Activated naive CD8-positive, alpha-beta T cell treated with anti-CD3 and anti-CD28 coated beads, Interleukin-2, amount 10 ng/mL, durations not matched to agents 7 days and 5 days (primary cell): ENCODE measurements around the gene GIGYF2. TPM values are rescaled to one million over a fixed set of nuclear protein-coding genes. Genes with fewer than 3 reads are reported as not detected.
"Not testable (repeated sequence)": the region's sequence is repeated elsewhere in the genome, so short reads cannot be mapped to it uniquely, and the experiment has no call there.

Source experiments
- ATAC-seq: fragments of 150-1000 bp; cut with Tn5 transposase; one replicate; pipeline ENCODE4 v1.10.0; 2021; ENCODE audit warnings: low read depth, moderate library complexity
- POLR2A ChIA-PET: fragments of 350-600 bp; sonication (Branson Sonifier 250); formaldehyde crosslinking; loops from one replicate; lab custom pipeline; 2021; ENCODE audit warnings: antibody characterized with exemption; lab: Charles Lee
- DNase-seq: peaks from one replicate; pipeline ENCODE4 v3.0.0; 2021
- H3K27ac Mint-ChIP-seq: one replicate; pipeline ENCODE4 v1.8.0; 2022; ENCODE audit warnings: mild to moderate bottlenecking, mixed read lengths
- H3K27me3 Mint-ChIP-seq: one replicate; pipeline ENCODE4 v1.8.0; 2022; ENCODE audit warnings: mild to moderate bottlenecking, moderate library complexity, mixed read lengths
- H3K36me3 Mint-ChIP-seq: one replicate; pipeline ENCODE4 v1.8.0; 2021; ENCODE audit warnings: mild to moderate bottlenecking, mixed read lengths
- H3K4me1 Mint-ChIP-seq: one replicate; pipeline ENCODE4 v1.8.0; 2021; ENCODE audit warnings: mixed read lengths
- H3K4me3 Mint-ChIP-seq: one replicate; pipeline ENCODE4 v1.8.0; 2022; ENCODE audit warnings: mild to moderate bottlenecking, moderate library complexity, mixed read lengths
- H3K9me3 Mint-ChIP-seq: one replicate; pipeline ENCODE4 v1.8.0; 2021; ENCODE audit warnings: mixed read lengths
- total RNA-seq, 2 experiments: library from RNA; stranded (reverse); gene quantifications; one replicate each; pipeline ENCODE4 v1.2.3, GENCODE V29; 2021

GIGYF2 gene
- total RNA-seq, 2 experiments from 2014 or later, result 66.8 to 67.5 TPM

- Mint-ChIP-seq H3K4me3 (peak overlapping the region; percentile 92), H3K27me3 (no peaks in the 10 kb centered on the region), H3K36me3 (peaks cover 19% of the 10 kb centered on the region), H3K4me1 (peaks cover 29% of the 10 kb centered on the region), H3K9me3 (peaks cover 2% of the 10 kb centered on the region), H3K27ac (peak overlapping the region; percentile 32)
- no peak for DNase-seq
- POLR2A ChIA-PET, result interaction anchor here (1.0 to 1.1 kb wide), 2 partner anchors 22 to 362 kb away, joined by 4 read pairs; no protein-coding TSS in a partner anchor
- no peak for ATAC-seq
These were observed 1.5 kb downstream of the GIGYF2 start for GRCh38 chr2:232698556-232699091.

- H3K4me3 Mint-ChIP-seq, result peak overlapping the region; percentile 92
- DNase-seq, result no peak
- peak overlapping the region; percentile 32 for H3K27ac Mint-ChIP-seq
- POLR2A ChIA-PET, result no interaction called here
- peaks cover 29% of the 10 kb centered on the region for H3K4me1 Mint-ChIP-seq
- H3K27me3 Mint-ChIP-seq, result no peaks in the 10 kb centered on the region
- H3K9me3 Mint-ChIP-seq, result peaks cover 2% of the 10 kb centered on the region
- no peak for ATAC-seq
- peaks cover 24% of the 10 kb centered on the region for H3K36me3 Mint-ChIP-seq
These were observed 2.0 kb downstream of the GIGYF2 start for GRCh38 chr2:232699110-232699509.

- H3K27ac Mint-ChIP-seq, result no peak overlapping the region
These were observed 3.0 kb downstream of the GIGYF2 start for GRCh38 chr2:232700154-232700553.

GRCh38 chr2:232707076-232707475 lies 9.9 kb downstream of the GIGYF2 start:
- peaks cover 40% of the 10 kb centered on the region for H3K36me3 Mint-ChIP-seq

More at GRCh38 chr2:232700154-232700553, 3.0 kb downstream of the GIGYF2 start:
- Mint-ChIP-seq H3K27me3 (no peaks in the 10 kb centered on the region), H3K9me3 (no peaks in the 10 kb centered on the region), H3K4me3 (peak overlapping the region; percentile 6), H3K4me1 (peaks cover 29% of the 10 kb centered on the region), H3K36me3 (peaks cover 31% of the 10 kb centered on the region)
- ATAC-seq (no peak), DNase-seq (no peak)
- POLR2A ChIA-PET, result interaction anchor here (1.2 kb wide), 1 partner anchor 361 kb away, joined by 7 read pairs; no protein-coding TSS in a partner anchor

GRCh38 chr2:232713505-232713904 lies 16.4 kb downstream of the GIGYF2 start:
- Mint-ChIP-seq H3K27me3 (no peaks in the 10 kb centered on the region), H3K4me1 (peaks cover 5% of the 10 kb centered on the region), H3K36me3 (peaks cover 46% of the 10 kb centered on the region), H3K27ac (no peak overlapping the region), H3K9me3 (peaks cover 1% of the 10 kb centered on the region), H3K4me3 (no peak overlapping the region)
- POLR2A ChIA-PET, result no interaction called here
- ATAC-seq, result no peak
- no peak for DNase-seq

More at GRCh38 chr2:232707076-232707475, 9.9 kb downstream of the GIGYF2 start:
- Mint-ChIP-seq H3K27me3 (no peaks in the 10 kb centered on the region), H3K9me3 (no peaks in the 10 kb centered on the region), H3K27ac (no peak overlapping the region), H3K4me3 (no peak overlapping the region), H3K4me1 (peaks cover 4% of the 10 kb centered on the region)
- DNase-seq (no peak), ATAC-seq (no peak)
- POLR2A ChIA-PET, result no interaction called here

GRCh38 chr2:232714969-232715368 lies 17.8 kb downstream of the GIGYF2 start:
- Mint-ChIP-seq H3K9me3 (peaks cover 1% of the 10 kb centered on the region), H3K4me1 (peaks cover 15% of the 10 kb centered on the region), H3K27me3 (no peaks in the 10 kb centered on the region), H3K36me3 (peaks cover 58% of the 10 kb centered on the region), H3K4me3 (no peak overlapping the region), H3K27ac (no peak overlapping the region)
- POLR2A ChIA-PET, result no interaction called here
- ATAC-seq, result no peak
- no peak for DNase-seq

GRCh38 chr2:232720056-232720455 lies 22.9 kb downstream of the GIGYF2 start:
- not testable (repeated sequence) for H3K27ac Mint-ChIP-seq, H3K27me3 Mint-ChIP-seq, DNase-seq, H3K4me3 Mint-ChIP-seq, ATAC-seq, H3K9me3 Mint-ChIP-seq
- H3K4me1 Mint-ChIP-seq, result peaks cover 37% of the 10 kb centered on the region
- peaks cover 55% of the 10 kb centered on the region for H3K36me3 Mint-ChIP-seq
- POLR2A ChIA-PET, result interaction anchor here (1.8 kb wide), 1 partner anchor 22 kb away, joined by 4 read pairs; no protein-coding TSS in a partner anchor

GRCh38 chr2:232721261-232721660 lies 24.1 kb downstream of the GIGYF2 start:
- ATAC-seq (peak; percentile 58), DNase-seq (no peak)
- peaks cover 1% of the 10 kb centered on the region for H3K9me3 Mint-ChIP-seq
- POLR2A ChIA-PET, result interaction anchor here (1.5 to 1.8 kb wide), 2 partner anchors 23 to 339 kb away, joined by 3 to 4 read pairs; no protein-coding TSS in a partner anchor
- peak overlapping the region; percentile 78 for H3K27ac Mint-ChIP-seq
- H3K36me3 Mint-ChIP-seq, result peaks cover 53% of the 10 kb centered on the region
- peak overlapping the region; percentile 63 for H3K4me3 Mint-ChIP-seq
- peaks cover 38% of the 10 kb centered on the region for H3K4me1 Mint-ChIP-seq
- no peaks in the 10 kb centered on the region for H3K27me3 Mint-ChIP-seq

GRCh38 chr2:232721882-232722281 lies 24.8 kb downstream of the GIGYF2 start:
- Mint-ChIP-seq H3K4me3 (peak overlapping the region; percentile 63), H3K27ac (peak overlapping the region; percentile 78), H3K27me3 (no peaks in the 10 kb centered on the region), H3K4me1 (peaks cover 41% of the 10 kb centered on the region), H3K9me3 (peaks cover 1% of the 10 kb centered on the region), H3K36me3 (peaks cover 50% of the 10 kb centered on the region)
- DNase-seq (no peak), ATAC-seq (peak; percentile 72)
- POLR2A ChIA-PET, result interaction anchor here (1.5 to 1.8 kb wide), 2 partner anchors 24 to 339 kb away, joined by 3 to 4 read pairs; no protein-coding TSS in a partner anchor

- H3K27ac Mint-ChIP-seq, result peak overlapping the region; percentile 62
- no peak overlapping the region for H3K4me3 Mint-ChIP-seq
- no peak for DNase-seq
- ATAC-seq, result no peak
- POLR2A ChIA-PET, result no interaction called here
- H3K27me3 Mint-ChIP-seq, result no peaks in the 10 kb centered on the region
- H3K9me3 Mint-ChIP-seq, result no peaks in the 10 kb centered on the region
- H3K36me3 Mint-ChIP-seq, result peaks cover 51% of the 10 kb centered on the region
- H3K4me1 Mint-ChIP-seq, result peaks cover 47% of the 10 kb centered on the region
These were observed 25.9 kb downstream of the GIGYF2 start for GRCh38 chr2:232723027-232723426.

- POLR2A ChIA-PET, result no interaction called here
- Mint-ChIP-seq H3K9me3 (no peaks in the 10 kb centered on the region), H3K36me3 (peaks cover 33% of the 10 kb centered on the region)
These were observed 31.7 kb downstream of the GIGYF2 start for GRCh38 chr2:232728785-232729184.

GRCh38 chr2:232731470-232731869 lies 34.3 kb downstream of the GIGYF2 start:
- H3K36me3 Mint-ChIP-seq, result peaks cover 23% of the 10 kb centered on the region
- no peak for ATAC-seq
- no peaks in the 10 kb centered on the region for H3K27me3 Mint-ChIP-seq
- no peaks in the 10 kb centered on the region for H3K9me3 Mint-ChIP-seq
- H3K4me1 Mint-ChIP-seq, result peaks cover 22% of the 10 kb centered on the region
- H3K4me3 Mint-ChIP-seq, result no peak overlapping the region
- no peak for DNase-seq
- no peak overlapping the region for H3K27ac Mint-ChIP-seq
- POLR2A ChIA-PET, result no interaction called here

More at GRCh38 chr2:232728785-232729184, 31.7 kb downstream of the GIGYF2 start:
- no peaks in the 10 kb centered on the region for H3K27me3 Mint-ChIP-seq
- ATAC-seq (no peak), DNase-seq (no peak)
- H3K4me3 Mint-ChIP-seq, result no peak overlapping the region
- no peak overlapping the region for H3K27ac Mint-ChIP-seq
- H3K4me1 Mint-ChIP-seq, result peaks cover 23% of the 10 kb centered on the region

GRCh38 chr2:232741294-232741693 lies 44.2 kb downstream of the GIGYF2 start:
- no peaks in the 10 kb centered on the region for H3K9me3 Mint-ChIP-seq
- DNase-seq, result no peak
- no peak overlapping the region for H3K4me3 Mint-ChIP-seq
- POLR2A ChIA-PET, result interaction anchor here (0.7 kb wide), 1 partner anchor 1678 kb away, joined by 3 read pairs; no protein-coding TSS in a partner anchor
- peaks cover 30% of the 10 kb centered on the region for H3K36me3 Mint-ChIP-seq
- H3K27ac Mint-ChIP-seq, result no peak overlapping the region
- no peaks in the 10 kb centered on the region for H3K27me3 Mint-ChIP-seq
- peaks cover 15% of the 10 kb centered on the region for H3K4me1 Mint-ChIP-seq
- ATAC-seq, result no peak

- POLR2A ChIA-PET, result no interaction called here
- no peak for ATAC-seq
- peaks cover 28% of the 10 kb centered on the region for H3K36me3 Mint-ChIP-seq
- H3K27me3 Mint-ChIP-seq, result no peaks in the 10 kb centered on the region
- no peak overlapping the region for H3K4me3 Mint-ChIP-seq
- peaks cover 15% of the 10 kb centered on the region for H3K4me1 Mint-ChIP-seq
- no peak overlapping the region for H3K27ac Mint-ChIP-seq
- no peak for DNase-seq
- no peaks in the 10 kb centered on the region for H3K9me3 Mint-ChIP-seq
These were observed 44.8 kb downstream of the GIGYF2 start for GRCh38 chr2:232741972-232742371.
